Nephron (organoid): ENCODE results near the gene CAPG.
A peak's percentile ranks its signal among the peaks of the same experiment; 100 is the strongest.
"Not testable (repeated sequence)": the region's sequence is repeated elsewhere in the genome, so short reads cannot be mapped to it uniquely, and the experiment has no call there.

ENCODE experiments used
- H3K27ac Mint-ChIP-seq, 3 experiments: 2 replicates each; pipeline ENCODE4 v1.8.0; 2020; ENCODE audit warnings: mixed read lengths in 3 of 3, mild to moderate bottlenecking in 2 of 3, moderate library complexity in 1 of 3
- H3K27me3 Mint-ChIP-seq: 2 replicates; pipeline ENCODE4 v1.8.0; 2021; ENCODE audit warnings: low read depth, mild to moderate bottlenecking, moderate library complexity, mixed read lengths
- H3K36me3 Mint-ChIP-seq: 2 replicates; pipeline ENCODE4 v1.8.0; 2020; ENCODE audit warnings: low read depth, mixed read lengths
- H3K4me1 Mint-ChIP-seq: 2 replicates; pipeline ENCODE4 v1.8.0; 2020; ENCODE audit warnings: mixed read lengths
- H3K4me3 Mint-ChIP-seq, 3 experiments: 2 replicates each; pipeline ENCODE4 v1.8.0; 2020; ENCODE audit warnings: mild to moderate bottlenecking in 3 of 3, mixed read lengths in 3 of 3, moderate library complexity in 2 of 3
- H3K9me3 Mint-ChIP-seq: 2 replicates; pipeline ENCODE4 v1.8.0; 2020; ENCODE audit warnings: mixed read lengths
- TF ChIP-seq, protein P1 (sequence below), 3 experiments: fragments of 200-600 bp; sonication (generic); IDR thresholded peaks; one replicate each; pipeline ENCODE4 v1.5.0; 2021; ENCODE audit warnings: antibody characterized with exemption in 3 of 3; ENCODE audit not compliant: unreplicated experiment in 3 of 3

The CAPG gene

DNA sequence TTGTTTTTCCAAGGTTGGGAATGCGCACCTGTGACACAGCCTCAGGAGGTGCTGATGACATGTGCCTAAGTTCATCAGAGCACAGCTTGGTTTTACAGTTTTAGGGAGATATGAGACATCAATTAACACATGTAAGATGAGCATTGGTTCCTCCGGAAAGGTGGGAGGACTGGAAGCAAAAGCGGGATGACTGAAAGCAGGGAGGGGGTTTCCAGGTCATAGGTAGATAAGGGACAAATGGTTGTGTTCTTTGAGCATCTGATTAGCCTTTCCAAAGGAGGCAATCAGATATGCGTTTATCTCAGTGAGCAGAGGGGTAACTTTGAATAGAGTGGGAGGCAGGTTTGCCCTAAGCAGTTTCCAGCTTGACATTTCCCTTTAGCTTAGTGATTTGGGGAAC, 26.3 kb downstream of the CAPG start:
- Mint-ChIP-seq H3K27me3 (no peaks in the 10 kb centered on the region), H3K27ac (no peak overlapping the region), H3K36me3 (peaks cover 57% of the 10 kb centered on the region), H3K4me1 (no peaks in the 10 kb centered on the region), H3K9me3 (peaks cover 6% of the 10 kb centered on the region), H3K4me3 (no peak overlapping the region)
- TF ChIP-seq, protein P1, sequence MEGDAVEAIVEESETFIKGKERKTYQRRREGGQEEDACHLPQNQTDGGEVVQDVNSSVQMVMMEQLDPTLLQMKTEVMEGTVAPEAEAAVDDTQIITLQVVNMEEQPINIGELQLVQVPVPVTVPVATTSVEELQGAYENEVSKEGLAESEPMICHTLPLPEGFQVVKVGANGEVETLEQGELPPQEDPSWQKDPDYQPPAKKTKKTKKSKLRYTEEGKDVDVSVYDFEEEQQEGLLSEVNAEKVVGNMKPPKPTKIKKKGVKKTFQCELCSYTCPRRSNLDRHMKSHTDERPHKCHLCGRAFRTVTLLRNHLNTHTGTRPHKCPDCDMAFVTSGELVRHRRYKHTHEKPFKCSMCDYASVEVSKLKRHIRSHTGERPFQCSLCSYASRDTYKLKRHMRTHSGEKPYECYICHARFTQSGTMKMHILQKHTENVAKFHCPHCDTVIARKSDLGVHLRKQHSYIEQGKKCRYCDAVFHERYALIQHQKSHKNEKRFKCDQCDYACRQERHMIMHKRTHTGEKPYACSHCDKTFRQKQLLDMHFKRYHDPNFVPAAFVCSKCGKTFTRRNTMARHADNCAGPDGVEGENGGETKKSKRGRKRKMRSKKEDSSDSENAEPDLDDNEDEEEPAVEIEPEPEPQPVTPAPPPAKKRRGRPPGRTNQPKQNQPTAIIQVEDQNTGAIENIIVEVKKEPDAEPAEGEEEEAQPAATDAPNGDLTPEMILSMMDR (IDR thresholded peaks at IDR 0.05; ENCODE audit: unreplicated experiment in 3 of 3): no peak

DNA sequence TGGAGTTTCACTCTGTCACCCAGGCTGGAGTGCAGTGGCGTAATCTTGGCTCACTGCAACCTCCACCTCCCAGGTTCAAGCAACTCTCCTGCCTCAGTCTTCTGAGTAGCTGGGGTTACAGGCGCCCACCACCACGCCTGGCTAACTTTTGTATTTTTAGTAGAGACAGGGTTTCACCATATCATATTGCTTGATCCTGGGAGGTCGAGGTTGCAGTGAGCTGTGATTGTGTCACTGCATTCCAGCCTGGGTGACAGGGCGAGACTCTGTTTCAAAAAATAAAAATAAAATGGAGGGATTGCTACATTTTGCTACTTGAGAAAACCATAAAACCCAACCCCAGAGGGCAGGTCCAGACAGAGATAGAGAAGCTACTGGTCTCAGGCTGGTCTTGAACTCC, 27.0 kb downstream of the CAPG start:
- H3K27ac Mint-ChIP-seq, H3K27me3 Mint-ChIP-seq, H3K4me1 Mint-ChIP-seq, H3K4me3 Mint-ChIP-seq: not testable (repeated sequence)
- Mint-ChIP-seq H3K36me3 (peaks cover 63% of the 10 kb centered on the region), H3K9me3 (peaks cover 12% of the 10 kb centered on the region)

DNA sequence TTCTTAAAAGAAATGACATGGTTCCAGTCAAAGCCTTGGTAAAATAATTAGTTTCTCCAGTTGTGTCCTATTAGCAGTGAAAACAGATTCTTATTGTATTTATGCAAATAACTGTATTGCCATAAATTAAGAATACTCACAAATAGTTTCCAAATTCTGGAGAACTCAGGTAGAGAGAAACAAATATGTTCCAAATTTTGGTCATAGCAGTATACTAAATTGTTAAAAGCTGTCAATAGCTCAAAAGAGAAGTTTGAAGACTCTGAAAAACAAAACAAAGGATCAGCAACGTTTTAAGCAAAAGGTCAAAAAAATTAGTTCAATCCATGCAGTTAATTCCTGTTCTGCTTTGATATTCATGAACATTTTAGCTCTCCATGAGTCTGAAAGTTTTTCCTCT, 30.1 kb downstream of the CAPG start:
- Mint-ChIP-seq H3K36me3 (peaks cover 74% of the 10 kb centered on the region), H3K27ac (no peak overlapping the region), H3K27me3 (no peaks in the 10 kb centered on the region), H3K4me3 (no peak overlapping the region), H3K9me3 (peaks cover 15% of the 10 kb centered on the region), H3K4me1 (no peaks in the 10 kb centered on the region)
- TF ChIP-seq, protein P1 (IDR thresholded peaks at IDR 0.05; ENCODE audit: unreplicated experiment in 3 of 3): no peak

DNA sequence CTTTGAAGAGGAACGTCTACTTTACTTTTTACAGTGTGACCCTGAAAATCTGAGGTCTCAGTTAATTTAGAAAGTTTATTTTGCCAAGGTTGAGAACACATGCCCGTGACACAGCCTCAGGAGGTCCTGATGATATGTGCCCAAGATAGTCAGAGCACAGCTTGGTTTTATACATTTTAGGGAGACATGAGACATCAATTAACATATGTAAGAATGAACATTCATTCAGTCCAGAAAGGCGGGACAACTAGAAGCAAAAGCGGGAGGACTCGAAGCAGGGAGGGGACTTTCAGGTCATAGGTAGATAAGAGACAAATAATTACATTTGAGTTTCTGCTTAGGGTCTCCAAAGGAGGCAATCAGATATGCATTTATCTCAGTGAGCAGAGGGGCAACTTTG, 31.9 kb downstream of the CAPG start:
- Mint-ChIP-seq H3K36me3 (peaks cover 80% of the 10 kb centered on the region), H3K4me1 (no peaks in the 10 kb centered on the region), H3K27me3 (no peaks in the 10 kb centered on the region), H3K9me3 (peaks cover 15% of the 10 kb centered on the region), H3K27ac (peak overlapping the region in 1 of 3 experiments; percentile 3), H3K4me3 (no peak overlapping the region)
- TF ChIP-seq, protein P1 (IDR thresholded peaks at IDR 0.05; ENCODE audit: unreplicated experiment in 3 of 3): no peak

DNA sequence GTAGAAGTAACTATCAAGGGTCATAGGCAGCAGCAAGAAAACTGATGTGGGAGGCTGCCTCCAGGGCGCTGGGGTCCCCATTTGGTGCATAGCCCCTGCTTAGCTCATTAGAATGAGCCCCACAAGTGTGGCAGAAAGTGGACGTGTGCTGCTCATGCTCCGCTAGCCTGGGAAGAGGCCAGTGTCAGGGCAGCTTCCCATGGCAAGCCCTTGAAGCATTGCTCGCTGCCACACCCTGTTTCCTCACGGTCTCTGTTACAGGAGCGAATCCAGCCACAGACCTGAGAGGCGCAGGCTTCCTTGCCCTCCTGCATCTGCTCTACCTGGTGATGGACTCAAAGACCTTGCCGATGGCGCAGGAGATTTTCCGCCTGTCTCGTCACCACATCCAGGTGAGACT, 33.1 kb downstream of the CAPG start:
- H3K27ac Mint-ChIP-seq: peak overlapping the region in 2 of 3 experiments; percentile 70 to 83
- H3K27me3 Mint-ChIP-seq: no peaks in the 10 kb centered on the region
- no peak overlapping the region for H3K4me3 Mint-ChIP-seq
- H3K9me3 Mint-ChIP-seq: peaks cover 15% of the 10 kb centered on the region
- H3K36me3 Mint-ChIP-seq: peaks cover 76% of the 10 kb centered on the region
- no peaks in the 10 kb centered on the region for H3K4me1 Mint-ChIP-seq
- TF ChIP-seq, protein P1 (IDR thresholded peaks at IDR 0.05; ENCODE audit: unreplicated experiment in 3 of 3): no peak

DNA sequence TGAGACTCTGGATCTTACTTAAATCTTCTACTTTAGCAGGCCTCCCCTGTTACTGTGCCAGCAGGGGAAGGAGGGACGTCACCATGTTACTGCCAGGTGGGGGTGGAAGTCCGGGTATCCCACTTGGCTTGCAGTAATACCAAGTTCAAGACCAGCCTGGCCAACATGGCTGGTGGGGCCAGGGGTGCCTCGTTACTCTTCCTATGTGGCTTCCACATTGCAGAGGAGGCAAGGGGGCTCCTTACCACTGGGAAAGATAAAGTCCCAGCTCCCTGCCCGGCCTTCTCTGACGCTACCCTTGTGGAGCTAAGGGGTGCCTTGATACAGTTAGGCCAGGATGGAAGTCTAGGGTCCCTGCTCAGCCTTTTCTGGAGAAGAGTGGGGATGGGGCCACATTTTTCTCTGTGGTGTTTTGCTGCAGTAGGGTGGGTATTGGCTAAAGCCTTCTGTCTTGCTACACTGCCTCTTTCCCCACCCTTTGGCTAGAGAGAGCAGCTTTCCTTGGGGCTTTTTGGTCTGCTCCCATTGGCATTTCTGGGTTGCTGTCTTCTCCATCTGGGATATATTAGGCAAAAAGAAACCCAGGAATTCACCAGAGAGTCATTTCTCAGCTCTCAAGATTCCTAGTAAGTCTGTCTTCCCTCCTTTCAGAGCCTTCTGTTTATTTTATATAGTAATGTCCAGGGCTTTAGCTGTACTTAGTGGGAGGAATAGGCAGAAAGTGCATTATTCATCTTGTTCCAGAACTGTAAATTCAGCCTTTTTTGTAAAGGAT, 33.7 kb downstream of the CAPG start:
- Mint-ChIP-seq H3K9me3 (peaks cover 15% of the 10 kb centered on the region), H3K4me1 (no peaks in the 10 kb centered on the region), H3K4me3 (no peak overlapping the region), H3K27me3 (no peaks in the 10 kb centered on the region), H3K27ac (peak overlapping the region in 2 of 3 experiments; percentile 70 to 83), H3K36me3 (peaks cover 75% of the 10 kb centered on the region)
- TF ChIP-seq, protein P1 (IDR thresholded peaks at IDR 0.05; ENCODE audit: unreplicated experiment in 3 of 3): no peak
